Panc1 (cell line): ENCODE data around the gene CYP2C8. TPM values are rescaled to one million over a fixed set of nuclear protein-coding genes. Genes with fewer than 3 reads are reported as not detected.

Experiments used
- ATAC-seq: fragments of 200-7000 bp; cut with Tn5 transposase; 2 replicates; pipeline ENCODE4 v1.9.1; 2020; ENCODE audit warnings: mild to moderate bottlenecking, moderate library complexity
- BruUV-seq: library from RNA; stranded (reverse); fragments of 400-500 nt; replicated peaks from 2 replicates; lab custom pipeline; 2021; lab: Mats Ljungman, UMichigan
- CTCF ChIA-PET: fragments of 300-600 bp; sonication (Branson Sonifier 250); formaldehyde crosslinking; loops from one replicate; lab custom pipeline; 2022; ENCODE audit warnings: antibody characterized with exemption; lab: Charles Lee
- POLR2A ChIA-PET: fragments of 300-600 bp; sonication (Branson Sonifier 250); formaldehyde crosslinking; loops from one replicate; lab custom pipeline; 2022; ENCODE audit warnings: antibody characterized with exemption; lab: Charles Lee
- DNase-seq: peaks from one replicate; pipeline ENCODE4 v3.0.0-alpha.2; 2010; ENCODE audit warnings: low read depth, low spot score
- H3K27ac ChIP-seq: 2 replicates; pipeline ENCODE4 v1.5.1; 2011; ENCODE audit warnings: mild to moderate bottlenecking, low read length, inconsistent platforms
- H3K27me3 ChIP-seq: fragments of 200-500 bp; sonication (Bioruptor generic); 2 replicates; pipeline ENCODE4 v1.6.0; 2014; ENCODE audit warnings: low read length, inconsistent platforms; ENCODE audit not compliant: control insufficient read depth, insufficient read depth
- H3K36me3 ChIP-seq: fragments of 200-500 bp; sonication (Bioruptor generic); 2 replicates; pipeline ENCODE4 v1.5.1; 2014; ENCODE audit warnings: inconsistent platforms, mild to moderate bottlenecking, low read length, moderate library complexity; ENCODE audit not compliant: control insufficient read depth, insufficient read depth
- H3K4me1 ChIP-seq: 2 replicates; pipeline ENCODE4 v1.5.1; 2011; ENCODE audit warnings: inconsistent platforms, mild to moderate bottlenecking, low read length, moderate library complexity; ENCODE audit not compliant: control insufficient read depth, insufficient read depth
- H3K4me3 ChIP-seq, 2 experiments: 2 replicates each; pipeline ENCODE4 v1.5.1; 2011 to 2012; ENCODE audit warnings: low read depth in 2 of 2, low read length in 2 of 2, mild to moderate bottlenecking in 2 of 2, inconsistent platforms in 1 of 2, moderate library complexity in 1 of 2
- H3K9me3 ChIP-seq: fragments of 200-500 bp; sonication (Bioruptor generic); 2 replicates; pipeline ENCODE4 v1.5.1; 2014; ENCODE audit warnings: low read depth, mild to moderate bottlenecking, inconsistent platforms, low read length, moderate library complexity; ENCODE audit not compliant: control insufficient read depth, insufficient read depth
- CTCF ChIP-seq: fragments of 450-650 bp; IDR thresholded peaks from 2 replicates; pipeline ENCODE4 v1.5.1; 2017; ENCODE audit warnings: mild to moderate bottlenecking
- POLR2AphosphoS5 ChIP-seq: IDR thresholded peaks from 2 replicates; pipeline ENCODE4 v1.6.1; 2012; ENCODE audit warnings: mild to moderate bottlenecking, low read depth, low read length, moderate library complexity
- REST ChIP-seq, 2 experiments: IDR thresholded peaks; 2 replicates each; pipeline ENCODE4 v1.6.1; 2011 to 2012; ENCODE audit warnings: low read depth in 2 of 2, control low read depth in 1 of 2, low read length in 1 of 2, mild to moderate bottlenecking in 1 of 2, moderate library complexity in 1 of 2; ENCODE audit not compliant: insufficient read depth in 1 of 2
- TCF7L2 ChIP-seq: IDR thresholded peaks from 2 replicates; pipeline ENCODE4 v1.6.1; 2011; ENCODE audit warnings: mild to moderate bottlenecking, low read depth, low read length, inconsistent platforms
- in situ Hi-C: cut with HindIII; loops from 2 replicates; pipeline ENCODE4 v1.10.0; 2016; ENCODE audit warnings: low sequenced_read_pairs, low pct_unique_long_range_greater_than_20kb
- intact Hi-C: fragments of 100-400 bp; cut with micrococcal nuclease; formaldehyde crosslinking; loops from one replicate; pipeline ENCODE4 v1.10.0; 2022; ENCODE audit not compliant: unreplicated experiment
- total RNA-seq: library from RNA; stranded (reverse); gene quantifications from one replicate; pipeline ENCODE4 v1.2.1, GENCODE V29; 2021; ENCODE audit not compliant: unreplicated experiment

CYP2C8 gene
- total RNA-seq, 1 experiment from 2014 or later: 0.26 TPM

DNA sequence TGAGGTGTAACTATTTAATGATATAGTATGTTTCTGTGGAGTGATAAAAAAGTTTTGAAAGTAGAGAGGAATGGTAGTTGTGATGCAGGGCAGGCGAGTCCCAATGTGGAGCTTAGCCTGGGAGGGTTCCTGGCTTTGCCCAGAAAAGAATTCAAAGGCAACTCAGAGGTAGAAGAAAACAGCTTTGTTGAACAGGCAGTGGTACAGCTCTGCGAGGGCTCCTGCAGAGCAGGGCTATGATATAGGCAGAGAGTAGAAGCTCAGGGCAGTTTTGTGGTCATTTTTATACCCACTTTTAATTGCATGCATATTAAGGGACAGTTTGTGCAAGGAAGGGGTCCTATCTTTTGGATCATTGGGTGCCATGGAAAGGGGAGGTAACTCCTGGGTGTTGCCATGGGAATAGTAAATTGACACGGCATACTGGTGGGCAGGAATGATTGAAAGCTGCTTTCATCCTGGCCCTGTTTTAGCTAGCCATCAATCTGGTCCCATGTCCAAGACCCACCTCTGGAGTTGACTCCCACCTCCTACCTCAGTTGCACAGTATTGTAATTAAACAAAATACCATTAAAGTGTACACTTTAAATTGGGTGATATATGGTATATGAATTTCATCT is 12.4 kb downstream of the CYP2C8 start:
- ChIA-PET POLR2A (no interaction called here), CTCF (no interaction called here)
- intact Hi-C loops: no loop called here
- no peak overlapping the region for H3K27ac ChIP-seq
- H3K4me1 ChIP-seq: no peaks in the 10 kb centered on the region
- in situ Hi-C loops: no loop called here
- ATAC-seq: no peak
- H3K4me3 ChIP-seq: no peak overlapping the region
- H3K36me3 ChIP-seq: no peaks in the 10 kb centered on the region
- no peak for DNase-seq
- no TSS peak for BruUV-seq
- no peaks in the 10 kb centered on the region for H3K9me3 ChIP-seq
- no peak for TF ChIP-seq TCF7L2
- TF ChIP-seq REST (IDR thresholded peaks at IDR 0.05; ENCODE audit: insufficient read depth in 1 of 2, low read depth in 2 of 2, low read length in 1 of 2): no peak
- H3K27me3 ChIP-seq: no peaks in the 10 kb centered on the region

DNA sequence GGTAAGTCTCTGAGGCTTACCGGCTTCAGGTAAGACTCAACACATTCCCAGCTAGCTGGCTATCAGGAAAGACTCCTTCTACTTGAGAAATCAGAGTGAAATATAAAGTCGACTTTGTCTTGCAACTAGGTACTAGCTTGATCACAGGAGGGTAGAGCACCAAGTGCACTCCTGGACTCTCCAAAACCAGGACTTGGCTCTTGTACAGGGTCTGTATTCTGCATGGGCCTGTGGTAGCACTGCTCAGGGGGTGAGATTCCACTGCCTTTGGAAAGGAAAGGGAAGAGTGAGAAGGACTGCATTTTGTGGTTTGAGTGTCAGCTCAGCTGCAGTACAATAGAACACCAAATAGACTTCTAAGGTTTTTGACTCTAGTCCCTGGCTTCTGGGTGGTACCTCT is 19.4 kb downstream of the CYP2C8 start:
- Histone ChIP-seq H3K27me3 (no peaks in the 10 kb centered on the region), H3K4me1 (no peaks in the 10 kb centered on the region), H3K27ac (no peak overlapping the region), H3K4me3 (no peak overlapping the region), H3K9me3 (no peaks in the 10 kb centered on the region), H3K36me3 (no peaks in the 10 kb centered on the region)
- in situ Hi-C loops (no loop called here), intact Hi-C loops (no loop called here)
- ATAC-seq (no peak), DNase-seq (no peak)
- BruUV-seq: no TSS peak
- no peak for TF ChIP-seq REST (IDR thresholded peaks at IDR 0.05; ENCODE audit: insufficient read depth in 1 of 2, low read depth in 2 of 2, low read length in 1 of 2)
- no peak for TF ChIP-seq POLR2AphosphoS5
- ChIA-PET POLR2A (no interaction called here), CTCF (no interaction called here)

GRCh38 chr10:95048206-95048605 is 21.1 kb downstream of the CYP2C8 start:
- no TSS peak for BruUV-seq
- no peaks in the 10 kb centered on the region for H3K36me3 ChIP-seq
- ATAC-seq (no peak), DNase-seq (no peak)
- no peak overlapping the region for H3K27ac ChIP-seq
- intact Hi-C loops: no loop called here
- TF ChIP-seq CTCF (no peak), TCF7L2 (no peak)
- ChIA-PET CTCF (no interaction called here), POLR2A (no interaction called here)
- H3K9me3 ChIP-seq: no peaks in the 10 kb centered on the region
- in situ Hi-C loops: no loop called here
- H3K4me3 ChIP-seq: no peak overlapping the region
- H3K4me1 ChIP-seq: no peaks in the 10 kb centered on the region
- H3K27me3 ChIP-seq: no peaks in the 10 kb centered on the region
